K562 (cell line): ENCODE results near the gene CCDC92. TPM values are rescaled to one million over a fixed set of nuclear protein-coding genes. Genes with fewer than 3 reads are reported as not detected.

Experiments used
- ATAC-seq: fragments of 200-7000 bp; cut with Tn5 transposase; 3 replicates; pipeline ENCODE4 v1.9.1; 2020; ENCODE audit warnings: moderate library complexity
- BruUV-seq: library from RNA; stranded (reverse); fragments of 400-500 nt; replicated peaks from 2 replicates; lab custom pipeline; 2021; lab: Mats Ljungman, UMichigan
- CTCF ChIA-PET: fragments of 300-600 bp; formaldehyde crosslinking; extraction: SDS; loops from one replicate; lab custom pipeline; 2021; ENCODE audit warnings: low intra/inter-chr PET ratio; lab: Yijun Ruan, JAX
- POLR2A ChIA-PET: fragments of 300-600, 350-650 bp; sonication (Branson Sonifier 250); formaldehyde crosslinking; extraction: SDS; loops from one replicate; lab custom pipeline; 2021; ENCODE audit warnings: antibody characterized with exemption, inconsistent platforms; lab: Yijun Ruan, JAX
- DNase-seq, 4 experiments: peaks; one replicate each; pipeline versions ENCODE4 v3.0.0 to v3.0.0-alpha.2; 2011 to 2018; ENCODE audit warnings: low spot score in 3 of 4, mixed read lengths in 3 of 4; ENCODE audit errors: extremely low read depth in 1 of 4
- FAIRE-seq: peaks from 2 replicates; lab custom pipeline; 2011; peaks lifted over from hg19 to GRCh38; lab: Jason Lieb, UNC
- H2AFZ ChIP-seq: 2 replicates; pipeline ENCODE4 v1.6.0; 2011; ENCODE audit warnings: low read depth, low read length, control low read depth, inconsistent platforms
- H3K27ac ChIP-seq: fragments of 200-600 bp; 3 replicates; pipeline ENCODE4 v1.8.0; 2011; ENCODE audit warnings: low read depth, mild to moderate bottlenecking, control low read depth, inconsistent platforms, low read length, moderate library complexity, mixed read lengths; ENCODE audit errors: extremely low read depth
- H3K27me3 ChIP-seq, 2 experiments: fragments of 300-600 bp in 1 of 2; 2 replicates in 1 of 2; 3 replicates in 1 of 2; pipeline versions ENCODE4 v1.6.0 to v1.8.0; 2011; ENCODE audit warnings: inconsistent platforms in 2 of 2, low read length in 2 of 2, mild to moderate bottlenecking in 1 of 2, mixed read lengths in 1 of 2, moderate library complexity in 1 of 2; ENCODE audit not compliant: control insufficient read depth in 2 of 2, insufficient read depth in 2 of 2
- H3K36me3 ChIP-seq: fragments of 300-600 bp; 3 replicates; pipeline ENCODE4 v1.8.0; 2011; ENCODE audit warnings: mild to moderate bottlenecking, low read length, inconsistent platforms; ENCODE audit not compliant: control insufficient read depth, insufficient read depth
- H3K4me1 ChIP-seq, 2 experiments: fragments of 200-600 bp in 1 of 2; replicated peaks in 1 of 2; 2 replicates in 1 of 2; 3 replicates in 1 of 2; pipeline versions ENCODE4 v1.5.1 to v1.8.0; 2011; ENCODE audit warnings: inconsistent platforms in 2 of 2, low read length in 2 of 2, mild to moderate bottlenecking in 1 of 2, mixed read lengths in 1 of 2, moderate library complexity in 1 of 2; ENCODE audit not compliant: control insufficient read depth in 2 of 2, insufficient read depth in 2 of 2
- H3K4me2 ChIP-seq: 2 replicates; pipeline ENCODE4 v1.6.1; 2011; ENCODE audit warnings: low read length, control low read depth, inconsistent platforms, mixed read lengths; ENCODE audit not compliant: insufficient read depth
- H3K4me3 ChIP-seq: fragments of 200-600 bp; sonication (generic), shearing (Covaris generic); 2 replicates; pipeline ENCODE4 v1.5.1; 2016; ENCODE audit warnings: control low read depth, inconsistent platforms
- H3K79me2 ChIP-seq: fragments of 200-600 bp; 3 replicates; pipeline ENCODE4 v1.8.0; 2011; ENCODE audit warnings: low read length, inconsistent platforms; ENCODE audit not compliant: control insufficient read depth, insufficient read depth
- H3K9ac ChIP-seq, 2 experiments: 2 replicates each; pipeline versions ENCODE4 v1.6.0 to v1.6.1; 2011; ENCODE audit warnings: low read depth in 2 of 2, low read length in 2 of 2, control low read depth in 1 of 2, inconsistent platforms in 1 of 2, mild to moderate bottlenecking in 1 of 2, mixed read lengths in 1 of 2; ENCODE audit not compliant: insufficient read depth in 1 of 2
- H3K9me1 ChIP-seq: one replicate; pipeline ENCODE4 v1.6.0; 2011; ENCODE audit warnings: inconsistent platforms, mild to moderate bottlenecking, low read length, moderate library complexity; ENCODE audit not compliant: control insufficient read depth, insufficient read depth
- H3K9me3 ChIP-seq: replicated peaks from 2 replicates; pipeline ENCODE4 v1.5.1; 2011; ENCODE audit warnings: low read depth, low read length, inconsistent platforms; ENCODE audit not compliant: control insufficient read depth, insufficient read depth
- H4K20me1 ChIP-seq: replicated peaks from 2 replicates; pipeline ENCODE4 v1.6.1; 2011; ENCODE audit warnings: low read length, inconsistent platforms, mixed read lengths; ENCODE audit not compliant: control insufficient read depth, insufficient read depth
- ARID1B ChIP-seq: fragments of 450-650 bp; IDR thresholded peaks from 2 replicates; pipeline ENCODE4 v1.6.1; 2016; ENCODE audit warnings: antibody characterized with exemption, mild to moderate bottlenecking, inconsistent platforms
- CREB3 ChIP-seq: fragments of 450-650 bp; conservative IDR thresholded peaks from 2 replicates; pipeline ENCODE4 v1.6.1; 2016; ENCODE audit warnings: missing genetic modification characterization, low read depth, mild to moderate bottlenecking, missing compliant biosample characterization, moderate library complexity
- DNMT1 ChIP-seq: fragments of 450-650 bp; IDR thresholded peaks from 2 replicates; pipeline ENCODE4 v1.6.1; 2016; ENCODE audit warnings: antibody characterized with exemption, mild to moderate bottlenecking
- FOXA3 ChIP-seq, 2 experiments: fragments of 450-650 bp in 1 of 2; sonication (generic) in 1 of 2; formaldehyde crosslinking; IDR thresholded peaks in 1 of 2; conservative IDR thresholded peaks in 1 of 2; 2 replicates each; pipeline versions ENCODE4 v1.4.0 to v1.8.0; 2020 to 2022; ENCODE audit warnings: mild to moderate bottlenecking in 2 of 2, missing genetic modification reagents in 1 of 2
- FOXM1 ChIP-seq, 2 experiments: fragments of 450-650 bp in 1 of 2; sonication (generic) in 1 of 2; formaldehyde crosslinking in 1 of 2; IDR thresholded peaks; 2 replicates each; pipeline versions ENCODE4 v1.6.1 to v1.9.0; 2017 to 2022; ENCODE audit warnings: low read depth in 2 of 2, mild to moderate bottlenecking in 2 of 2, missing genetic modification reagents in 1 of 2, moderate library complexity in 1 of 2
- MAFF ChIP-seq: IDR thresholded peaks from 2 replicates; pipeline ENCODE4 v1.6.1; 2012; ENCODE audit warnings: low read length, improper control_type of control experiment
- MXI1 ChIP-seq: IDR thresholded peaks from 2 replicates; pipeline ENCODE4 v1.6.1; 2011; ENCODE audit warnings: low read depth, mild to moderate bottlenecking, improper control_type of control experiment, low read length
- NFIX ChIP-seq: fragments of 250-450 bp; sonication (Bioruptor Pico); IDR thresholded peaks from 2 replicates; pipeline ENCODE4 v1.4.0; 2020; ENCODE audit warnings: low read depth, mild to moderate bottlenecking, moderate library complexity
- PHF8 ChIP-seq: fragments of 200-600 bp; sonication (generic); IDR thresholded peaks from 2 replicates; pipeline ENCODE4 v1.6.1; 2012; ENCODE audit warnings: mixed run types, mild to moderate bottlenecking, inconsistent platforms, low read length, moderate library complexity, borderline replicate concordance
- PURB ChIP-seq: sonication (generic); formaldehyde crosslinking; IDR thresholded peaks from 2 replicates; pipeline ENCODE4 v1.9.0; 2021; ENCODE audit warnings: low read depth, mild to moderate bottlenecking, missing genetic modification reagents
- RAD21 ChIP-seq, 2 experiments: fragments of 250-450 bp in 1 of 2; fragments of 450-650 bp in 1 of 2; sonication (Bioruptor Pico) in 1 of 2; formaldehyde crosslinking in 1 of 2; IDR thresholded peaks in 1 of 2; conservative IDR thresholded peaks in 1 of 2; 2 replicates each; pipeline versions ENCODE4 v1.4.0 to v1.8.0; 2020 to 2022; ENCODE audit warnings: mild to moderate bottlenecking in 2 of 2, moderate library complexity in 1 of 2
- SRSF3 ChIP-seq: fragments of 200-400 bp; formaldehyde crosslinking; IDR thresholded peaks from 2 replicates; pipeline ENCODE4 v1.6.1; 2016; ENCODE audit warnings: mild to moderate bottlenecking, low read length, moderate library complexity; ENCODE audit not compliant: insufficient read depth
- SRSF9 ChIP-seq: fragments of 200-400 bp; formaldehyde crosslinking; IDR thresholded peaks from 2 replicates; pipeline ENCODE4 v1.6.1; 2017; ENCODE audit warnings: low read depth, low read length, borderline replicate concordance
- ZNF512 ChIP-seq: IDR thresholded peaks from 2 replicates; pipeline ENCODE4 v1.6.1; 2016; ENCODE audit warnings: missing genetic modification characterization, missing compliant biosample characterization
- ZNF583 ChIP-seq: fragments of 250-450 bp; sonication (Bioruptor Pico); IDR thresholded peaks from 2 replicates; pipeline ENCODE4 v1.4.0; 2020
- ZNF696 ChIP-seq: fragments of 250-450 bp; sonication (Bioruptor Pico); conservative IDR thresholded peaks from 2 replicates; pipeline ENCODE4 v1.4.0; 2020; ENCODE audit warnings: mild to moderate bottlenecking, moderate library complexity
- ZNF785 ChIP-seq: fragments of 250-450 bp; sonication (Bioruptor Pico); IDR thresholded peaks from 2 replicates; pipeline ENCODE4 v1.4.0; 2020; ENCODE audit warnings: mild to moderate bottlenecking
- WGBS: fragments of 100-300 bp; shearing (Covaris generic); methylation state at CpG from one replicate; pipeline ENCODE4 v1.1.6; 2016; ENCODE audit warnings: low coverage, mixed read lengths; ENCODE audit not compliant: insufficient coverage; ENCODE audit errors: missing lambda C conversion rate; 5-methylcytosine and 5-hydroxymethylcytosine counted together
- in situ Hi-C: fragments of 300-500 bp; cut with MboI; formaldehyde crosslinking; loops from 4 replicates; pipeline ENCODE4 v1.15.0; 2018; ENCODE audit warnings: inconsistent platforms, mixed read lengths
- intact Hi-C: fragments of 100-400 bp; cut with micrococcal nuclease; formaldehyde crosslinking; loops from 2 replicates; pipeline ENCODE4 v1.14.2; 2022
- polyA plus RNA-seq, 8 experiments: library from polyadenylated mRNA; depleted of rRNA in 4 of 8; stranded (reverse) in 5 of 8; unstranded in 3 of 8; fragments of >200 nt; fragmentation: Nextera tagmentation in 2 of 8; fragmentation: Illumina TruSeq in 1 of 8; extraction: Ambion mirVana in 2 of 8; extraction: Trizol in 1 of 8; gene quantifications; 2 replicates each; pipeline versions ENCODE4 v1.2.1 to v1.2.3, GENCODE V29; 2011 to 2014; ENCODE audit warnings: inconsistent platforms in 1 of 8, missing spikeins in 1 of 8
- total RNA-seq, 7 experiments: library from RNA; depleted of rRNA in 6 of 7; stranded (reverse); fragments of >200 nt in 6 of 7; fragmentation: Illumina TruSeq in 2 of 7; extraction: Trizol in 2 of 7; gene quantifications; 2 replicates each; pipeline versions ENCODE4 v1.2.1 to v1.2.3, GENCODE V29; 2011 to 2021; ENCODE audit warnings: low replicate concordance in 1 of 7
- TF ChIP-seq, protein P1 (sequence below): sonication (generic); formaldehyde crosslinking; IDR thresholded peaks from 2 replicates; pipeline ENCODE4 v1.8.1; 2023; ENCODE audit warnings: mild to moderate bottlenecking, missing genetic modification reagents

CCDC92 gene
- total and polyA plus RNA-seq, 9 of the 15 experiments (the other 6 are each of a cell fraction or from before 2014, with no cell fraction given) = 0.27 to 5.9 (median 2.1) TPM

GRCh38 chr12:123952037-123952436 lies 20.6 kb downstream of the CCDC92 start:
- ChIA-PET POLR2A (interaction anchor here (1.0 kb wide), 2 partner anchors 10 to 13 kb away, joined by 3 to 5 read pairs; no protein-coding TSS in a partner anchor), CTCF (no interaction called here)
- Histone ChIP-seq H3K27me3 (no peaks in the 10 kb centered on the region), H3K79me2 (no peaks in the 10 kb centered on the region), H3K9me3 (no peaks in the 10 kb centered on the region), H2AFZ (no peak overlapping the region), H3K9me1 (no peaks in the 10 kb centered on the region), H3K27ac (no peak overlapping the region), H3K4me3 (no peak overlapping the region), H3K4me1 (peaks cover 8 to 9% of the 10 kb centered on the region in 2 experiments; a peak in 4 of 5 replicates), H3K9ac (no peak overlapping the region), H4K20me1 (no peaks in the 10 kb centered on the region), H3K36me3 (no peaks in the 10 kb centered on the region), H3K4me2 (no peak overlapping the region)
- no peak for DNase-seq
- no peak for ATAC-seq
- no peak for FAIRE-seq
- WGBS = 45% methylated on average over 2 of the region's 2 CpGs
- no TSS peak for BruUV-seq
- intact Hi-C loops (no loop called here), in situ Hi-C loops (no loop called here)
- TF ChIP-seq MXI1 (no peak), ZNF583 (CRISPR knock-in tag) (no peak), PURB (CRISPR knock-in tag) (no peak), ZNF785 (no peak), RAD21 (CRISPR knock-in tag; conservative IDR thresholded peaks at IDR 0.05 in 1 of 2, IDR thresholded peaks at IDR 0.05 in 1 of 2) (no peak), ARID1B (no peak), ZNF512 (tag) (no peak), FOXM1 (IDR thresholded peaks at IDR 0.05; ENCODE audit: low read depth) (no peak), FOXM1 (CRISPR knock-in tag; IDR thresholded peaks at IDR 0.05; ENCODE audit: low read depth) (no peak), PHF8 (no peak), MAFF (no peak), SRSF9 (no peak), SRSF3 (no peak), CREB3 (tag) (no peak), ZNF696 (no peak), NFIX (no peak), FOXA3 (CRISPR knock-in tag; conservative IDR thresholded peaks at IDR 0.05 in 1 of 2, IDR thresholded peaks at IDR 0.05 in 1 of 2) (no peak), DNMT1 (no peak)
- TF ChIP-seq, protein P1, sequence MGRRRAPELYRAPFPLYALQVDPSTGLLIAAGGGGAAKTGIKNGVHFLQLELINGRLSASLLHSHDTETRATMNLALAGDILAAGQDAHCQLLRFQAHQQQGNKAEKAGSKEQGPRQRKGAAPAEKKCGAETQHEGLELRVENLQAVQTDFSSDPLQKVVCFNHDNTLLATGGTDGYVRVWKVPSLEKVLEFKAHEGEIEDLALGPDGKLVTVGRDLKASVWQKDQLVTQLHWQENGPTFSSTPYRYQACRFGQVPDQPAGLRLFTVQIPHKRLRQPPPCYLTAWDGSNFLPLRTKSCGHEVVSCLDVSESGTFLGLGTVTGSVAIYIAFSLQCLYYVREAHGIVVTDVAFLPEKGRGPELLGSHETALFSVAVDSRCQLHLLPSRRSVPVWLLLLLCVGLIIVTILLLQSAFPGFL (CRISPR knock-in tag) = no peak
